Measurements from ENCODE around the gene ANAPC5.
"Not testable (repeated sequence)": the region's sequence is repeated elsewhere in the genome, so short reads cannot be mapped to it uniquely, and the experiment has no call there.

Gene ANAPC5

GRCh38 chr12:121288158-121288845, 63.9 kb downstream of the ANAPC5 start:
- ChIA-PET POLR2A (ENCODE audit: low non-redundant PET) (no interaction called here), CTCF (interaction anchor here (0.7 kb wide), 1 partner anchor 70 kb away, joined by 4 read pairs; no protein-coding TSS in a partner anchor)
- DNase-seq (ENCODE audit: low spot score): no peak
- TF ChIP-seq, protein P1, sequence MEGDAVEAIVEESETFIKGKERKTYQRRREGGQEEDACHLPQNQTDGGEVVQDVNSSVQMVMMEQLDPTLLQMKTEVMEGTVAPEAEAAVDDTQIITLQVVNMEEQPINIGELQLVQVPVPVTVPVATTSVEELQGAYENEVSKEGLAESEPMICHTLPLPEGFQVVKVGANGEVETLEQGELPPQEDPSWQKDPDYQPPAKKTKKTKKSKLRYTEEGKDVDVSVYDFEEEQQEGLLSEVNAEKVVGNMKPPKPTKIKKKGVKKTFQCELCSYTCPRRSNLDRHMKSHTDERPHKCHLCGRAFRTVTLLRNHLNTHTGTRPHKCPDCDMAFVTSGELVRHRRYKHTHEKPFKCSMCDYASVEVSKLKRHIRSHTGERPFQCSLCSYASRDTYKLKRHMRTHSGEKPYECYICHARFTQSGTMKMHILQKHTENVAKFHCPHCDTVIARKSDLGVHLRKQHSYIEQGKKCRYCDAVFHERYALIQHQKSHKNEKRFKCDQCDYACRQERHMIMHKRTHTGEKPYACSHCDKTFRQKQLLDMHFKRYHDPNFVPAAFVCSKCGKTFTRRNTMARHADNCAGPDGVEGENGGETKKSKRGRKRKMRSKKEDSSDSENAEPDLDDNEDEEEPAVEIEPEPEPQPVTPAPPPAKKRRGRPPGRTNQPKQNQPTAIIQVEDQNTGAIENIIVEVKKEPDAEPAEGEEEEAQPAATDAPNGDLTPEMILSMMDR (conservative IDR thresholded peaks at IDR 0.05; ENCODE audit: low read depth): no peak
- H3K27ac ChIP-seq: no peak overlapping the region; the same call in 1 of the 2 replicates

DNA sequence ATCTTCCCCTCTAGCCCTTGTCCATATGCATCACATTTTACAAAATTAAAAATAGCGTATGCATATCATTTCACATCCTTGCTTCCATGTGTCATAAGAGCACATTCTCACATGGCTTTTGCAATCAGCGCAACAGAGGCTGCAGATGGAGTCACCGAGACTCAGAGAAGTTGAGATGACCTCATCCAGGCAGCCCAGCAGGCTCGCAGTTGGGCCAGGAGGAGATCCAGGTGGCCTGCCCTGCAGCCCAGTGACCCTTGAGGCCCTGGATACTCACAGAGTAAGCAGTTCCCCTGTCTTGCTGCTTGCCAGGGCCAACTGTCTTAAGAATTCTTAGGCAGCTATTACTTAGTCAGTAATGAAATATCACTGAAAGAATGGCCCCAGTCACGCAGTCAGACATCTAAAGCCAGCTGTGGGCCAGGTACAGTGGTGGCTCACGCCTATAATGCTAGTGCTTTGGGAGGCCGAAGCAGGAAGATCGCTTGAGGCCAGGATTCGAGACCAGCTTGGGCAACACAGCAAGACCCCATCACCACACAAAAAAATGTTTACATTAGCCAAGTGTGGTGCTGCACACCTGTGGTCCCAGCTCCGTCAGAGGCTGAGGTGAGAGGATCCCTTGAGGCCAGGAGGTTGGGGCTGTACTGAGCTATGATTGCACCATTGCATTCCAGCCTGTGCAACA, 64.8 kb downstream of the ANAPC5 start:
- H3K27ac ChIP-seq: 0 out of 2 replicates have a peak overlapping the region, but pooled peaks have one; percentile 6
- TF ChIP-seq, protein P1 (conservative IDR thresholded peaks at IDR 0.05; ENCODE audit: low read depth): no peak
- POLR2A ChIA-PET (ENCODE audit: low non-redundant PET): no interaction called here
- no peak for DNase-seq (ENCODE audit: low spot score)
- CTCF ChIA-PET: interaction anchor here (0.7 kb wide), 1 partner anchor 69 kb away, joined by 4 read pairs; no protein-coding TSS in a partner anchor

- TF ChIP-seq, protein P1 (conservative IDR thresholded peaks at IDR 0.05; ENCODE audit: low read depth): no peak
- no peak overlapping the region for H3K27ac ChIP-seq
- POLR2A ChIA-PET (ENCODE audit: low non-redundant PET): no interaction called here
- CTCF ChIA-PET: interaction anchor here (0.6 to 1.4 kb wide), 2 partner anchors 49 to 190 kb away, joined by 3 to 4 read pairs; no protein-coding TSS in a partner anchor
- no peak for DNase-seq (ENCODE audit: low spot score)
Observed at GRCh38 chr12:121285856-121286255, 66.4 kb downstream of the ANAPC5 start.

- POLR2A ChIA-PET (ENCODE audit: low non-redundant PET): no interaction called here
- H3K27ac ChIP-seq: no peak overlapping the region
- CTCF ChIA-PET: interaction anchor here (1.0 to 1.4 kb wide), 2 partner anchors 11 to 50 kb away, joined by 3 to 4 read pairs; no protein-coding TSS in a partner anchor
- TF ChIP-seq, protein P1 (conservative IDR thresholded peaks at IDR 0.05; ENCODE audit: low read depth): no peak
- DNase-seq (ENCODE audit: low spot score): no peak
Observed at GRCh38 chr12:121284551-121285390, 67.4 kb downstream of the ANAPC5 start.

GRCh38 chr12:121283841-121284240, 68.4 kb downstream of the ANAPC5 start:
- TF ChIP-seq, protein P1 (conservative IDR thresholded peaks at IDR 0.05; ENCODE audit: low read depth): no peak
- ChIA-PET CTCF (no interaction called here), POLR2A (ENCODE audit: low non-redundant PET) (no interaction called here)
- no peak overlapping the region for H3K27ac ChIP-seq
- DNase-seq (ENCODE audit: low spot score): no peak

GRCh38 chr12:121283388-121283787, 68.8 kb downstream of the ANAPC5 start:
- CTCF ChIA-PET: interaction anchor here (0.6 kb wide), 1 partner anchor 217 kb away, joined by 3 read pairs; no protein-coding TSS in a partner anchor
- POLR2A ChIA-PET (ENCODE audit: low non-redundant PET): no interaction called here
- DNase-seq (ENCODE audit: low spot score): no peak
- no peak overlapping the region for H3K27ac ChIP-seq
- TF ChIP-seq, protein P1 (conservative IDR thresholded peaks at IDR 0.05; ENCODE audit: low read depth): no peak

DNA sequence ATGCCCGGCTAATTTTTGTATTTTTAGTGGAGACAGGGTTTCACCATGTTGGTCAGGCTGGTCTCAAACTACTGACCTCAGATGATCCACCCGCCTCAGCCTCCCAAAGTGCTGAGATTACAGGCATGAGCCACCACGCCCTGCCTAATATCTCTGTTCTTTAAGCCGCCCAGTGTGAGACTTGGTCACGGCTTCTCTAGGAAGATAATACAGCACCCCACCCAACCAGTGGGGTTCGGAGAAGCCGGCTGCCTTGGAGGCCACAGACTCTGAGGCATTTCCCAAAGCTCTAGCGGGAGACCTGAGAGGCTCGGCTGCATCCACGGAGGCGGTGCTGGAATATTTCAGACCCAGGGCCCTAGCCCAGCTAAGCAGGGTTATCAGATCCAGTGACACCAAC, 69.3 kb downstream of the ANAPC5 start:
- CTCF ChIA-PET: interaction anchor here (0.6 kb wide), 1 partner anchor 217 kb away, joined by 3 read pairs; no protein-coding TSS in a partner anchor
- POLR2A ChIA-PET (ENCODE audit: low non-redundant PET); H3K27ac ChIP-seq; DNase-seq (ENCODE audit: low spot score): not testable (repeated sequence)
